NB4 (cell line): ENCODE measurements around the gene ENTPD2.

Experiments
- POLR2A ChIP-seq: IDR thresholded peaks from 2 replicates; pipeline ENCODE4 v1.6.1; 2011; ENCODE audit warnings: mild to moderate bottlenecking; ENCODE audit not compliant: insufficient read length; ENCODE audit errors: extremely low read depth
- TF ChIP-seq, protein P1 (sequence below): IDR thresholded peaks from one replicate; pipeline ENCODE4 v1.5.1; 2012; ENCODE audit warnings: low read depth, low read length

DNA sequence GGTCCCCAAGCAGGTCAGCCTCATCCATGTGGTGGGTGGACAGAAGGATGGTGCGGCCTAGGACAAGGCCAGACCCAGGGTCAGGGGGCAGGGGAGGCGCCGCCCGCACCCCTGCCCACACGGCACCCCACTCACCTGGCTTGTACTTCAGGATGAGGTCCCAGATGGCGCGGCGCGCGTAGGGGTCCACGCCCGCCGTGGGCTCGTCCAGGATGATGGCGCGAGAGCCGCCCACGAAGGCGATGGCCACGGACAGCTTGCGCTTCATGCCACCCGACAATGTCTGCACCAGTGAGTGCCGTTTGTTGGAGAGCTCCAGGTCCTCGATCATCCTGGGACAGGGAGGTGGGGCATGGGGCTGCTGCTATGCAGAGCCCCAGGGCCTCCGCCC is 38.3 kb downstream of the ENTPD2 start:
- TF ChIP-seq, protein P1, sequence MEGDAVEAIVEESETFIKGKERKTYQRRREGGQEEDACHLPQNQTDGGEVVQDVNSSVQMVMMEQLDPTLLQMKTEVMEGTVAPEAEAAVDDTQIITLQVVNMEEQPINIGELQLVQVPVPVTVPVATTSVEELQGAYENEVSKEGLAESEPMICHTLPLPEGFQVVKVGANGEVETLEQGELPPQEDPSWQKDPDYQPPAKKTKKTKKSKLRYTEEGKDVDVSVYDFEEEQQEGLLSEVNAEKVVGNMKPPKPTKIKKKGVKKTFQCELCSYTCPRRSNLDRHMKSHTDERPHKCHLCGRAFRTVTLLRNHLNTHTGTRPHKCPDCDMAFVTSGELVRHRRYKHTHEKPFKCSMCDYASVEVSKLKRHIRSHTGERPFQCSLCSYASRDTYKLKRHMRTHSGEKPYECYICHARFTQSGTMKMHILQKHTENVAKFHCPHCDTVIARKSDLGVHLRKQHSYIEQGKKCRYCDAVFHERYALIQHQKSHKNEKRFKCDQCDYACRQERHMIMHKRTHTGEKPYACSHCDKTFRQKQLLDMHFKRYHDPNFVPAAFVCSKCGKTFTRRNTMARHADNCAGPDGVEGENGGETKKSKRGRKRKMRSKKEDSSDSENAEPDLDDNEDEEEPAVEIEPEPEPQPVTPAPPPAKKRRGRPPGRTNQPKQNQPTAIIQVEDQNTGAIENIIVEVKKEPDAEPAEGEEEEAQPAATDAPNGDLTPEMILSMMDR: no peak
- TF ChIP-seq POLR2A: no peak
